Colonic mucosa (tissue), 4 donors: ENCODE measurements around the gene CD52. TPM values are rescaled to one million over a fixed set of nuclear protein-coding genes. Genes with fewer than 3 reads are reported as not detected.

ENCODE experiments used
- DNase-seq: peaks from one replicate; pipeline ENCODE4 v3.0.0-alpha.2; 2020
- H3K27ac ChIP-seq: fragments of 200-600 bp; one replicate; pipeline ENCODE4 v1.8.0; 2021
- H3K27me3 ChIP-seq: fragments of 200-600 bp; one replicate; pipeline ENCODE4 v1.8.0; 2021
- H3K36me3 ChIP-seq: fragments of 200-600 bp; one replicate; pipeline ENCODE4 v1.8.0; 2021
- H3K4me1 ChIP-seq: fragments of 200-600 bp; one replicate; pipeline ENCODE4 v1.8.0; 2021; ENCODE audit warnings: mild to moderate bottlenecking
- H3K4me3 ChIP-seq: fragments of 200-600 bp; one replicate; pipeline ENCODE4 v1.8.0; 2021
- H3K9ac ChIP-seq, 2 donors: one replicate each; pipeline ENCODE4 v1.7.0; 2013; ENCODE audit warnings: control low read depth in 2 of 2, low read depth in 2 of 2, low read length in 2 of 2
- H3K9me3 ChIP-seq: fragments of 200-600 bp; one replicate; pipeline ENCODE4 v1.8.0; 2021
- intact Hi-C: fragments of 100-400 bp; cut with DNase I; formaldehyde crosslinking; loops from one replicate; pipeline ENCODE4 v1.14.1; 2022
- total RNA-seq, 2 donors: library from RNA; stranded (reverse); fragmentation: NEBNext Ultra II Directional in 1 of 2; extraction: Animal tissue kit (Norgen Biotek cat#: 25700) in 1 of 2; gene quantifications; one replicate each; pipeline ENCODE4 v1.2.1, GENCODE V29; 2021
- TF ChIP-seq, protein P1 (sequence below): fragments of 200-600 bp; IDR thresholded peaks from one replicate; pipeline ENCODE4 v1.8.0; 2022; ENCODE audit warnings: antibody characterized with exemption, mild to moderate bottlenecking
- donor health status: healthy.
- donor health status: DM: no; HTN: no; CAD: no.
- donor health status: DM: no; HTN: no; CAD: no.

The CD52 gene
- total RNA-seq, 2 donors from 2014 or later = 9.4 to 13.1 TPM

- no peaks in the 10 kb centered on the region for H3K36me3 ChIP-seq
- TF ChIP-seq, protein P1, sequence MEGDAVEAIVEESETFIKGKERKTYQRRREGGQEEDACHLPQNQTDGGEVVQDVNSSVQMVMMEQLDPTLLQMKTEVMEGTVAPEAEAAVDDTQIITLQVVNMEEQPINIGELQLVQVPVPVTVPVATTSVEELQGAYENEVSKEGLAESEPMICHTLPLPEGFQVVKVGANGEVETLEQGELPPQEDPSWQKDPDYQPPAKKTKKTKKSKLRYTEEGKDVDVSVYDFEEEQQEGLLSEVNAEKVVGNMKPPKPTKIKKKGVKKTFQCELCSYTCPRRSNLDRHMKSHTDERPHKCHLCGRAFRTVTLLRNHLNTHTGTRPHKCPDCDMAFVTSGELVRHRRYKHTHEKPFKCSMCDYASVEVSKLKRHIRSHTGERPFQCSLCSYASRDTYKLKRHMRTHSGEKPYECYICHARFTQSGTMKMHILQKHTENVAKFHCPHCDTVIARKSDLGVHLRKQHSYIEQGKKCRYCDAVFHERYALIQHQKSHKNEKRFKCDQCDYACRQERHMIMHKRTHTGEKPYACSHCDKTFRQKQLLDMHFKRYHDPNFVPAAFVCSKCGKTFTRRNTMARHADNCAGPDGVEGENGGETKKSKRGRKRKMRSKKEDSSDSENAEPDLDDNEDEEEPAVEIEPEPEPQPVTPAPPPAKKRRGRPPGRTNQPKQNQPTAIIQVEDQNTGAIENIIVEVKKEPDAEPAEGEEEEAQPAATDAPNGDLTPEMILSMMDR = no peak
- intact Hi-C loops = loop anchor here (5.0 kb wide), 1 partner anchor 39 kb away; no protein-coding TSS in a partner anchor
- no peak for DNase-seq
- no peak overlapping the region for H3K9ac ChIP-seq
- H3K4me1 ChIP-seq = peaks cover 11% of the 10 kb centered on the region
- no peak overlapping the region for H3K27ac ChIP-seq
- H3K27me3 ChIP-seq = peaks cover 19% of the 10 kb centered on the region
- no peak overlapping the region for H3K4me3 ChIP-seq
- no peaks in the 10 kb centered on the region for H3K9me3 ChIP-seq
These were observed 43.9 kb downstream of the CD52 start for GRCh38 chr1:26361605-26362122.

GRCh38 chr1:26362331-26362730 is 44.6 kb downstream of the CD52 start:
- intact Hi-C loops = loop anchor here (5.0 kb wide), 1 partner anchor 40 kb away; no protein-coding TSS in a partner anchor
- TF ChIP-seq, protein P1 = no peak
- peaks cover 19% of the 10 kb centered on the region for H3K27me3 ChIP-seq
- H3K4me1 ChIP-seq = peaks cover 11% of the 10 kb centered on the region
- no peak overlapping the region for H3K4me3 ChIP-seq
- no peak overlapping the region for H3K9ac ChIP-seq
- no peak overlapping the region for H3K27ac ChIP-seq
- no peaks in the 10 kb centered on the region for H3K9me3 ChIP-seq
- H3K36me3 ChIP-seq = no peaks in the 10 kb centered on the region
- no peak for DNase-seq

GRCh38 chr1:26363549-26364448 is 46.0 kb downstream of the CD52 start:
- Histone ChIP-seq H3K27me3 (peaks cover 19% of the 10 kb centered on the region), H3K9me3 (no peaks in the 10 kb centered on the region), H3K36me3 (no peaks in the 10 kb centered on the region), H3K4me3 (no peak overlapping the region), H3K4me1 (peaks cover 11% of the 10 kb centered on the region), H3K27ac (no peak overlapping the region), H3K9ac (no peak overlapping the region)
- intact Hi-C loops = loop anchor here (2.0 to 5.0 kb wide), 2 partner anchors 41 to 79 kb away; no protein-coding TSS in a partner anchor
- peak; percentile 87 for DNase-seq
- TF ChIP-seq, protein P1 = peak; percentile 91

DNA sequence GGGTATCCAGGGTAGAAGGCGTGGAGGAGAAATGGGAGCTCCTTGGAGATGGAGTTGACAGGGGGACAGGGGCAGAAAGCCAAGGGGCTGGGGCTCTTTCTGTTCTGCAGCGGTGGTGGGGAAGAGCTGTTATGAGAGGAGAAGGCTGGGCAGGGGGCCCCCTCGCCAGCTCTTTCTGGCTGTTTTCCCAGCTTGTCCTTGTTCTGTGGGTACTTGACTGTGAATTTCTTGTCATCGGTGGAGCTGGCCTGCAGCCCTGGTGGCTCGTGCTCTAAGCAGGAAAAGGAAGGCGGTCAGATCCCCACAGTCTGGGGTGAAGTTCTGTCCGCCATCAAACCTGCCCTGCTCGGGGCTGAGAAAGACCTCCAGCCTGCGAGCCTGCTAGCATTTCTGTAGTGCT is 47.2 kb downstream of the CD52 start:
- H3K9ac ChIP-seq = no peak overlapping the region
- intact Hi-C loops = loop anchor here (2.0 to 5.0 kb wide), 2 partner anchors 43 to 80 kb away; no protein-coding TSS in a partner anchor
- H3K9me3 ChIP-seq = no peaks in the 10 kb centered on the region
- TF ChIP-seq, protein P1 = no peak
- H3K27me3 ChIP-seq = peaks cover 17% of the 10 kb centered on the region
- peaks cover 9% of the 10 kb centered on the region for H3K4me1 ChIP-seq
- no peak for DNase-seq
- no peak overlapping the region for H3K4me3 ChIP-seq
- no peaks in the 10 kb centered on the region for H3K36me3 ChIP-seq
- no peak overlapping the region for H3K27ac ChIP-seq

DNA sequence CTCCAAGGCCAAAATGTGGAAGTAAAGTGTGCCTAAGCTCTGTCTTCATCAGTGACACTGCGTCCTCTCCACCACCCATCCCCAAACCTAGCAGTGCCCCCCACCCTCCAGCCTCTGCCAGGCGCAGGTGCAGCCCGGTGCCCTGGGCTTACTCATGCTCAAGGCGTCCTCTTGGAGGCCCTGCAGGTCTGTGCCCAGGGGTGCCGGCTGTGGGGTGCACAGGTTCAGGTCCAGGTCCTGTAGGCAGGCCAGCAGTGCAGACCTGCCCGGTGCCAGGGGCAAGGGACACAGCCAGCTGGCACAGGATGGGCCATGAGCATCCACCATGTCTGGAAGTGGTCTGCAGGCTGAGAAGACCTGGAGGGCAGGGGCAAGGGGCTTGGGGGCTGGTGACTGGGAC is 49.7 kb downstream of the CD52 start:
- no peaks in the 10 kb centered on the region for H3K27me3 ChIP-seq
- no peaks in the 10 kb centered on the region for H3K4me1 ChIP-seq
- no peak overlapping the region for H3K27ac ChIP-seq
- no peaks in the 10 kb centered on the region for H3K9me3 ChIP-seq
- DNase-seq = no peak
- no peak overlapping the region for H3K4me3 ChIP-seq
- TF ChIP-seq, protein P1 = no peak
- no peaks in the 10 kb centered on the region for H3K36me3 ChIP-seq
- no peak overlapping the region for H3K9ac ChIP-seq
- intact Hi-C loops = no loop called here
